Measurements from ENCODE around the gene E2F4. TPM values are rescaled to one million over a fixed set of nuclear protein-coding genes. Genes with fewer than 3 reads are reported as not detected.

The E2F4 gene
- total and polyA plus RNA-seq, 2 donors (not counting 1 experiment from before 2014, with no cell fraction given): 42.4 to 59.9 TPM

DNA sequence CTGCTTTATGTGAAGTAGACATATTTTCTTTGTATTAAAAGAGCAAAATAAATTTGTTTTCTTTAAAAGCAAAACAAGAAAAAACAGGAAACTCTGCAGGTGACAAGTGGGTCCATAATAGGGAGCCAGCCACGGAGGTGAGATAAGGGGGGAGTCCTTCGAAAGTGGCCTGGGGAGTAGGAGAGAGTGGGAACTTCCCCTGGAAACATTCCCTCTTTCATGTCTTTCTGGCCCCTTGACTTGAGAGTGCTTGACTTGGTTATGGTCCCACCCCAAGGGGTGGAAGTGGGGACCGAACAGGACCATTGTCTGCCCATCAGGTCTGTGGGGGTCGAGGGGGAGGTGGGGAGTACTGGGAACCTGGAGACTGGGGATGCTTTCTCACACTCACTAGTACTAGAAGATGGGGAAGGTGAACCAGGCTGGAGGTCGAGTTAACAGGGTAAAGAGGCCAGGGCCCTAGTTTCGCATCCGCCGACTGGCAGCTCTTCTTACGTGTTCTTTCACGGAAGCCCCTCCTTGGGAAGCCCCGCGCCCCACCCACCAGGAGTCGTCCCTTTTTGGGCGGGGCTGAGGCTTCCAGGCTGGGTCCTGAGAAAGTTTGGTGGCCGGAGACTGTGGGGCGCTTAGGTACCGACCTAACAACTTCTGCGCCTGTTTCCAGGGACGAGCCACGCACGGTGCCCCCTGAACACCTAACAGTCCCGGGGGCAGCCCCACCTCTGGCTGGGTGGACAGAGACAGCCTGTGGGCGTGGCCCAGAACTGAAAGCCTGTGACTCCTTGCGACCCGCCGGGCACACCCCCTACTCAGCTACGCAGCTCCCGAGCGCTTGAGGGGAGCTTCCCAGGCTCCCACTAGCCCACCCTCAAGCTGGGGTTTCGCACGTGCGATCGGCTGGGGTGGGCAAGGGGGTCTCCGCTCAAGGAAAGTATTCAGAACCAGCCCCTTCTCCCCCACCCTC lies 33.0 kb upstream of the E2F4 start:
- peak in 1 of 2 donors; percentile 30 for DNase-seq (ENCODE audit: low read depth in 2 of 2)
- H3K9me3 ChIP-seq (ENCODE audit: control insufficient read depth, insufficient read depth, low read depth, low read length): no peaks in the 10 kb centered on the region
- TF ChIP-seq, protein P1, sequence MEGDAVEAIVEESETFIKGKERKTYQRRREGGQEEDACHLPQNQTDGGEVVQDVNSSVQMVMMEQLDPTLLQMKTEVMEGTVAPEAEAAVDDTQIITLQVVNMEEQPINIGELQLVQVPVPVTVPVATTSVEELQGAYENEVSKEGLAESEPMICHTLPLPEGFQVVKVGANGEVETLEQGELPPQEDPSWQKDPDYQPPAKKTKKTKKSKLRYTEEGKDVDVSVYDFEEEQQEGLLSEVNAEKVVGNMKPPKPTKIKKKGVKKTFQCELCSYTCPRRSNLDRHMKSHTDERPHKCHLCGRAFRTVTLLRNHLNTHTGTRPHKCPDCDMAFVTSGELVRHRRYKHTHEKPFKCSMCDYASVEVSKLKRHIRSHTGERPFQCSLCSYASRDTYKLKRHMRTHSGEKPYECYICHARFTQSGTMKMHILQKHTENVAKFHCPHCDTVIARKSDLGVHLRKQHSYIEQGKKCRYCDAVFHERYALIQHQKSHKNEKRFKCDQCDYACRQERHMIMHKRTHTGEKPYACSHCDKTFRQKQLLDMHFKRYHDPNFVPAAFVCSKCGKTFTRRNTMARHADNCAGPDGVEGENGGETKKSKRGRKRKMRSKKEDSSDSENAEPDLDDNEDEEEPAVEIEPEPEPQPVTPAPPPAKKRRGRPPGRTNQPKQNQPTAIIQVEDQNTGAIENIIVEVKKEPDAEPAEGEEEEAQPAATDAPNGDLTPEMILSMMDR (conservative IDR thresholded peaks at IDR 0.05 in 1 of 2, IDR thresholded peaks at IDR 0.05 in 1 of 2; ENCODE audit: low read depth in 1 of 2, low read length in 2 of 2): no peak
- no peak for TF ChIP-seq EZH2 (IDR thresholded peaks at IDR 0.05; ENCODE audit: low read length, missing control alignments)
- peak overlapping the region; percentile 62 for H2AFZ ChIP-seq (ENCODE audit: low read length)
- peak overlapping the region; percentile 74 for H3K9ac ChIP-seq (ENCODE audit: insufficient read depth, low read length)
- H3K79me2 ChIP-seq (ENCODE audit: control insufficient read depth, insufficient read depth, low read length): no peaks in the 10 kb centered on the region
- peaks cover 3% of the 10 kb centered on the region for H3K36me3 ChIP-seq (ENCODE audit: control insufficient read depth, insufficient read depth, low read length)
- H3K27me3 ChIP-seq (ENCODE audit: control insufficient read depth, insufficient read depth, low read length): peaks cover 2% of the 10 kb centered on the region
- peaks cover 4% of the 10 kb centered on the region for H3K4me1 ChIP-seq (ENCODE audit: control insufficient read depth, extremely low read depth, insufficient read depth, low read length)
- peak overlapping the region; percentile 78 to 98 (median 94) for H3K4me3 ChIP-seq (replicated peaks in 1 of 4; ENCODE audit: control extremely low read depth in 1 of 4, insufficient read depth in 1 of 4, low read depth in 3 of 4, low read length in 4 of 4)
- H4K20me1 ChIP-seq (ENCODE audit: control insufficient read depth, extremely low read depth, insufficient read depth, low read length): no peaks in the 10 kb centered on the region
- peak overlapping the region; percentile 32 for H3K27ac ChIP-seq (ENCODE audit: insufficient read depth, low read length)
- peak overlapping the region; percentile 97 for H3K4me2 ChIP-seq (ENCODE audit: extremely low read depth, insufficient read depth, low read length)

DNA sequence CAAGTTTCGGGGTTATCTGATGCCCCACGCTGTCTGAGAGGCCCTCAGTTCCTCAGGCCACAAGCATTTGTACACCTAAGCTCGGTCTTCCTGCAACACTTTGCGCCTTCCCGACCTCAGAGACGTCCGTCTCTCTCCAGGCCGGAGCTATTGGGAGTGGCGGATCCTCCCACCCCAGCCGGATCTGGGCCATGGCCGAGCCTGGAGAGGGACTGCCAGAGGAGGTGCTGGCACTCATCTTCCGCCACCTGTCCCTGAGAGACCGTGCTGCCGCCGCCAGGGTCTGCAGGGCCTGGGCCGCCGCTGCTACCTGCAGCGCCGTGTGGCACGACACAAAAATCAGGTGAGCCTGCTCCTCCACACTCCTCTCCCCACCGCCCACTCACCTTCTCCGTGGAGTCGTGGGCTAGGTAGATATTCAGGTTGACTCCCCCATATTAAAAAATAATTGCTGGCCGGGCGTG lies 30.3 kb upstream of the E2F4 start:
- peaks cover 3% of the 10 kb centered on the region for H3K36me3 ChIP-seq (ENCODE audit: control insufficient read depth, insufficient read depth, low read length)
- H3K79me2 ChIP-seq (ENCODE audit: control insufficient read depth, insufficient read depth, low read length): no peaks in the 10 kb centered on the region
- H2AFZ ChIP-seq (ENCODE audit: low read length): no peak overlapping the region
- no peak for DNase-seq (ENCODE audit: low read depth in 2 of 2)
- H3K27me3 ChIP-seq (ENCODE audit: control insufficient read depth, insufficient read depth, low read length): peaks cover 2% of the 10 kb centered on the region
- no peak overlapping the region for H3K27ac ChIP-seq (ENCODE audit: insufficient read depth, low read length)
- peak overlapping the region in 2 of 4 experiments; percentile 26 to 97 for H3K4me3 ChIP-seq (replicated peaks in 1 of 4; ENCODE audit: control extremely low read depth in 1 of 4, insufficient read depth in 1 of 4, low read depth in 3 of 4, low read length in 4 of 4)
- TF ChIP-seq, protein P1 (conservative IDR thresholded peaks at IDR 0.05 in 1 of 2, IDR thresholded peaks at IDR 0.05 in 1 of 2; ENCODE audit: low read depth in 1 of 2, low read length in 2 of 2): no peak
- TF ChIP-seq EZH2 (IDR thresholded peaks at IDR 0.05; ENCODE audit: low read length, missing control alignments): no peak
- peaks cover 8% of the 10 kb centered on the region for H3K4me1 ChIP-seq (ENCODE audit: control insufficient read depth, extremely low read depth, insufficient read depth, low read length)
- H3K4me2 ChIP-seq (ENCODE audit: extremely low read depth, insufficient read depth, low read length): peak overlapping the region; percentile 25
- no peaks in the 10 kb centered on the region for H3K9me3 ChIP-seq (ENCODE audit: control insufficient read depth, insufficient read depth, low read depth, low read length)
- H3K9ac ChIP-seq (ENCODE audit: insufficient read depth, low read length): no peak overlapping the region
- H4K20me1 ChIP-seq (ENCODE audit: control insufficient read depth, extremely low read depth, insufficient read depth, low read length): no peaks in the 10 kb centered on the region

GRCh38 chr16:67162506-67163163 lies 29.3 kb upstream of the E2F4 start:
- peak; percentile 12 for TF ChIP-seq EZH2 (IDR thresholded peaks at IDR 0.05; ENCODE audit: low read length, missing control alignments)
- TF ChIP-seq, protein P1 (conservative IDR thresholded peaks at IDR 0.05 in 1 of 2, IDR thresholded peaks at IDR 0.05 in 1 of 2; ENCODE audit: low read depth in 1 of 2, low read length in 2 of 2): no peak
- no peak overlapping the region for H3K4me3 ChIP-seq (replicated peaks in 1 of 4; ENCODE audit: control extremely low read depth in 1 of 4, insufficient read depth in 1 of 4, low read depth in 3 of 4, low read length in 4 of 4)
- no peaks in the 10 kb centered on the region for H4K20me1 ChIP-seq (ENCODE audit: control insufficient read depth, extremely low read depth, insufficient read depth, low read length)
- peaks cover 8% of the 10 kb centered on the region for H3K4me1 ChIP-seq (ENCODE audit: control insufficient read depth, extremely low read depth, insufficient read depth, low read length)
- peak in 1 of 2 donors; percentile 27 for DNase-seq (ENCODE audit: low read depth in 2 of 2)
- H3K9ac ChIP-seq (ENCODE audit: insufficient read depth, low read length): no peak overlapping the region
- peaks cover 3% of the 10 kb centered on the region for H3K36me3 ChIP-seq (ENCODE audit: control insufficient read depth, insufficient read depth, low read length)
- no peaks in the 10 kb centered on the region for H3K79me2 ChIP-seq (ENCODE audit: control insufficient read depth, insufficient read depth, low read length)
- H3K27ac ChIP-seq (ENCODE audit: insufficient read depth, low read length): no peak overlapping the region
- H3K27me3 ChIP-seq (ENCODE audit: control insufficient read depth, insufficient read depth, low read length): peaks cover 2% of the 10 kb centered on the region
- no peak overlapping the region for H2AFZ ChIP-seq (ENCODE audit: low read length)
- H3K4me2 ChIP-seq (ENCODE audit: extremely low read depth, insufficient read depth, low read length): peak overlapping the region; percentile 93
- no peaks in the 10 kb centered on the region for H3K9me3 ChIP-seq (ENCODE audit: control insufficient read depth, insufficient read depth, low read depth, low read length)
